ENCODE data around the gene RBFOX2. TPM values are rescaled to one million over a fixed set of nuclear protein-coding genes. Genes with fewer than 3 reads are reported as not detected.

RBFOX2 gene
- polyA plus RNA-seq, 1 of the 3 experiments (the other 2 are of a cell fraction), result 115 TPM

GRCh38 chr22:36008565-36008964 is 20.1 kb downstream of the RBFOX2 start:
- Histone ChIP-seq H4K20me1 (ENCODE audit: insufficient read depth) (peaks cover 56% of the 10 kb centered on the region), H3K27me3 (ENCODE audit: insufficient read depth) (no peaks in the 10 kb centered on the region), H3K9me2 (no peaks in the 10 kb centered on the region), H2AFZ (ENCODE audit: low read depth) (no peak overlapping the region), H3K36me3 (replicated peaks in 1 of 2; ENCODE audit: control insufficient read depth in 1 of 2, insufficient read depth in 2 of 2, low read length in 1 of 2) (no peaks in the 10 kb centered on the region), H3K4me1 (ENCODE audit: control insufficient read depth in 1 of 2, insufficient read depth in 2 of 2, low read depth in 1 of 2, low read length in 1 of 2) (peaks cover 38 to 41% of the 10 kb centered on the region in 2 experiments), H3K9ac (no peak overlapping the region), H3K79me2 (ENCODE audit: insufficient read depth) (peaks cover 100% of the 10 kb centered on the region), H3K9me3 (no peaks in the 10 kb centered on the region), H3K4me2 (0 out of 2 replicates have a peak overlapping the region, but pooled peaks have one; percentile 3), H3K27ac (ENCODE audit: low read depth in 2 of 2, low read length in 1 of 2) (peak overlapping the region; percentile 72 to 96), H3F3A (replicated peaks; ENCODE audit: insufficient read depth) (peaks cover 5% of the 10 kb centered on the region), H3K4me3 (ENCODE audit: low read depth in 2 of 2, low read length in 1 of 2) (no peak overlapping the region)
- CTCF ChIA-PET, result interaction anchor here (1.2 to 1.6 kb wide), 3 partner anchors 13 to 57 kb away, joined by 3 to 5 read pairs (median 4); no protein-coding TSS in a partner anchor
- POLR2A ChIA-PET, result no interaction called here
- DNase-seq, result no peak
- TF ChIP-seq FOXJ3 (CRISPR knock-in tag; IDR thresholded peaks at IDR 0.05), result no peak
- TF ChIP-seq MAX (IDR thresholded peaks at IDR 0.05; ENCODE audit: low read depth), result no peak
- TF ChIP-seq NRF1 (IDR thresholded peaks at IDR 0.05; ENCODE audit: low read depth, low read length), result no peak
- no peak for TF ChIP-seq FOSL2 (IDR thresholded peaks at IDR 0.05; ENCODE audit: borderline replicate concordance, low read depth)
- no peak for TF ChIP-seq EZH2phosphoT487 (IDR thresholded peaks at IDR 0.05; ENCODE audit: borderline replicate concordance, low read depth)
- TF ChIP-seq FOXM1 (IDR thresholded peaks at IDR 0.05; ENCODE audit: low read depth), result no peak
- TF ChIP-seq PBX3 (IDR thresholded peaks at IDR 0.05), result no peak
- no peak for TF ChIP-seq RFX5 (IDR thresholded peaks at IDR 0.05; ENCODE audit: low read length)
- no peak for TF ChIP-seq SMC3 (IDR thresholded peaks at IDR 0.05; ENCODE audit: low read depth, low read length)
- TF ChIP-seq TAF1 (IDR thresholded peaks at IDR 0.05; ENCODE audit: borderline replicate concordance, low read depth, low read length), result no peak
- TF ChIP-seq TEAD4 (IDR thresholded peaks at IDR 0.05; ENCODE audit: borderline replicate concordance, insufficient read depth), result no peak
- TF ChIP-seq CTCF (IDR thresholded peaks at IDR 0.05), result no peak
- no peak for TF ChIP-seq TCF12 (IDR thresholded peaks at IDR 0.05)
- TF ChIP-seq JUND (IDR thresholded peaks at IDR 0.05), result no peak
- no peak for TF ChIP-seq REST (IDR thresholded peaks at IDR 0.05; ENCODE audit: low read depth, low read length)
- no peak for TF ChIP-seq POLR2AphosphoS5 (IDR thresholded peaks at IDR 0.05; ENCODE audit: low read depth, low read length)
- TF ChIP-seq IRF3 (IDR thresholded peaks at IDR 0.05; ENCODE audit: low read depth, low read length), result no peak
- no peak for TF ChIP-seq MEF2A (IDR thresholded peaks at IDR 0.05; ENCODE audit: borderline replicate concordance, low read depth)
- 86% methylated on average over 3 of the region's 3 CpGs for WGBS (ENCODE audit: low lambda C conversion rate)
